Lower lobe of right lung (tissue), 2 donors: Measurements from ENCODE around the gene TMEM123. TPM values are rescaled to one million over a fixed set of nuclear protein-coding genes. Genes with fewer than 3 reads are reported as not detected.

Experiments used
- ATAC-seq, 2 donors: fragments of 200-7000 bp; cut with Tn5 transposase; one replicate each; pipeline ENCODE4 v1.9.1; 2020 to 2022; ENCODE audit warnings: mild to moderate bottlenecking in 2 of 2, moderate library complexity in 2 of 2
- DNase-seq: peaks from one replicate; pipeline ENCODE4 v3.0.0-alpha.2; 2020
- H3K27ac ChIP-seq: fragments of 200-600 bp; one replicate; pipeline ENCODE4 v1.8.0; 2022
- H3K27me3 ChIP-seq: fragments of 200-600 bp; one replicate; pipeline ENCODE4 v1.8.0; 2022; ENCODE audit warnings: low read depth
- H3K36me3 ChIP-seq: fragments of 200-600 bp; one replicate; pipeline ENCODE4 v1.8.0; 2022; ENCODE audit warnings: mild to moderate bottlenecking
- H3K4me1 ChIP-seq: fragments of 200-600 bp; one replicate; pipeline ENCODE4 v1.8.0; 2022
- H3K4me3 ChIP-seq: fragments of 200-600 bp; one replicate; pipeline ENCODE4 v1.8.0; 2022; ENCODE audit warnings: mild to moderate bottlenecking
- H3K9me3 ChIP-seq: fragments of 200-600 bp; one replicate; pipeline ENCODE4 v1.8.0; 2022
- intact Hi-C: fragments of 100-400 bp; cut with DNase I; formaldehyde crosslinking; loops from one replicate; pipeline ENCODE4 v1.11.0; 2022
- total RNA-seq: library from RNA; stranded (reverse); fragmentation: NEBNext Ultra II Directional; extraction: Animal tissue kit (Norgen Biotek cat#: 25700); gene quantifications from one replicate; pipeline ENCODE4 v1.2.1, GENCODE V29; 2021
- TF ChIP-seq, protein P1 (sequence below): fragments of 200-600 bp; IDR thresholded peaks from one replicate; pipeline ENCODE4 v1.8.0; 2022; ENCODE audit warnings: antibody characterized with exemption, mild to moderate bottlenecking
- donor health status: DM: no; HTN: yes; CAD: no; lungs with severe emphysema.

TMEM123 gene
- total RNA-seq, 1 donor from 2014 or later, result 199 TPM

GRCh38 chr11:102471474-102471873 is 18.9 kb upstream of the TMEM123 start:
- Histone ChIP-seq H3K27me3 (no peaks in the 10 kb centered on the region), H3K9me3 (no peaks in the 10 kb centered on the region), H3K4me1 (peaks cover 44% of the 10 kb centered on the region), H3K4me3 (no peak overlapping the region), H3K36me3 (no peaks in the 10 kb centered on the region), H3K27ac (no peak overlapping the region)
- intact Hi-C loops, result no loop called here
- TF ChIP-seq, protein P1, sequence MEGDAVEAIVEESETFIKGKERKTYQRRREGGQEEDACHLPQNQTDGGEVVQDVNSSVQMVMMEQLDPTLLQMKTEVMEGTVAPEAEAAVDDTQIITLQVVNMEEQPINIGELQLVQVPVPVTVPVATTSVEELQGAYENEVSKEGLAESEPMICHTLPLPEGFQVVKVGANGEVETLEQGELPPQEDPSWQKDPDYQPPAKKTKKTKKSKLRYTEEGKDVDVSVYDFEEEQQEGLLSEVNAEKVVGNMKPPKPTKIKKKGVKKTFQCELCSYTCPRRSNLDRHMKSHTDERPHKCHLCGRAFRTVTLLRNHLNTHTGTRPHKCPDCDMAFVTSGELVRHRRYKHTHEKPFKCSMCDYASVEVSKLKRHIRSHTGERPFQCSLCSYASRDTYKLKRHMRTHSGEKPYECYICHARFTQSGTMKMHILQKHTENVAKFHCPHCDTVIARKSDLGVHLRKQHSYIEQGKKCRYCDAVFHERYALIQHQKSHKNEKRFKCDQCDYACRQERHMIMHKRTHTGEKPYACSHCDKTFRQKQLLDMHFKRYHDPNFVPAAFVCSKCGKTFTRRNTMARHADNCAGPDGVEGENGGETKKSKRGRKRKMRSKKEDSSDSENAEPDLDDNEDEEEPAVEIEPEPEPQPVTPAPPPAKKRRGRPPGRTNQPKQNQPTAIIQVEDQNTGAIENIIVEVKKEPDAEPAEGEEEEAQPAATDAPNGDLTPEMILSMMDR, result no peak
- DNase-seq (no peak), ATAC-seq (no peak)

- no peak overlapping the region for H3K4me3 ChIP-seq
- DNase-seq (no peak), ATAC-seq (no peak)
- no peaks in the 10 kb centered on the region for H3K27me3 ChIP-seq
- no peak overlapping the region for H3K27ac ChIP-seq
- TF ChIP-seq, protein P1, result no peak
- no peaks in the 10 kb centered on the region for H3K9me3 ChIP-seq
- intact Hi-C loops, result no loop called here
- peaks cover 44% of the 10 kb centered on the region for H3K4me1 ChIP-seq
- H3K36me3 ChIP-seq, result no peaks in the 10 kb centered on the region
These were observed 17.7 kb upstream of the TMEM123 start for GRCh38 chr11:102470251-102470650.

DNA sequence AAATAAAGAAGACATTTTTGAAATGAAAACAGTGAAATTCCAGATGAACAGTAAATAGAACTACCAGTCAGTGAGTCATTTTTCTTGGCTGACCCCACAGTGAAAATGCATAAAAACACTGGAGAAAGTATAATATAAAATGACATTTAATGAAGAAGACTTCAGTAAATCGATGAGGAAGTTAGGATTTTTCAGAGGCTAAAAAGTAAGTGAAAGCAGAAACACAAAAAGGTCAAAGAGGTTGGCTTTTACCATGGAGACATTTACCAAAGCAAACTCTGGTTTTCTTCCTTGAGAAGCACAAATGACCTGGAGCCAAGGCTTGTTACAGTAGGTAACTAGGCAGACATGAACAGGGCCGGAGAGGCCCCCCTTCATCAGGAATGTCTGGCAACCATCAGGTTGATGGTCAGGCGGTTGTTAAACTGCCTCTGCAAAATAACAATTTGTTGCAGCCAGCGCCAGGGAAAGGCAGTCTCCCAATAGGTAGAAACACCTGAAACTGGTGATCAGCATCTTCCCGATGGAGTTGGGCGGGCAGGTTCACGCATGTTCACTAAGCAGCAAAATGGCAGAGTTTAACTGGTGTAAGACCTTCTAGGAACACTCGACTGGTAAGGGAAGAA is 16.7 kb upstream of the TMEM123 start:
- DNase-seq (no peak), ATAC-seq (no peak)
- H3K4me1 ChIP-seq, result peaks cover 46% of the 10 kb centered on the region
- no peaks in the 10 kb centered on the region for H3K9me3 ChIP-seq
- H3K27me3 ChIP-seq, result no peaks in the 10 kb centered on the region
- intact Hi-C loops, result no loop called here
- no peaks in the 10 kb centered on the region for H3K36me3 ChIP-seq
- H3K27ac ChIP-seq, result no peak overlapping the region
- no peak overlapping the region for H3K4me3 ChIP-seq
- TF ChIP-seq, protein P1, result no peak

DNA sequence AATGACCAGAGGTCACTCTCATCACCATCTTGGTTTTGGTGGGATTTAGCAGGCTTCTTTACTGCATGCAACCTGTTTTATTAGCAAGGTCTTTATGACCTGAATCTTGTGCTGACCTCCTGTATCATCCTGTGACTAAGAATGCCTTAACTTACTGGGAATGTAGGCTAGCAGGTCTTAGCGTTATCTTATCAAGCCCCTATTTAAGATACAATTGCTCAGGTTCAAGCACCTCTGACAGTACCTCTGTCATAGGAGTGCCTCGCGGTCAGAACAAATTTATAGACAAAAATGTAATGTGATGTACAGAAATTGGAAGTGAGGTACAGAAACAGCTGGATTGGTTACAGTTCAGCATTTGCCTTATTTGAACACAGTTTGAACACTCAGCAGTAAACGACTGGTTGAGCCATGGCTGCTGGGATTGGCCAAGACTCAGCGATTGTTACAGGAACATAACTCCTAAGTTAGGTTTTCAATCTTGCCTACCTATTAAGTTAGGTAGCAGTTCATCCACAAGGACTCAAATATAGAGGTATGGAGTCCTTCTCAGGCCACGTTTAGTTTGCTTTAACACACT is 16.1 kb upstream of the TMEM123 start:
- ATAC-seq (no peak), DNase-seq (no peak)
- Histone ChIP-seq H3K27me3 (no peaks in the 10 kb centered on the region), H3K36me3 (no peaks in the 10 kb centered on the region), H3K9me3 (no peaks in the 10 kb centered on the region), H3K27ac (no peak overlapping the region), H3K4me3 (no peak overlapping the region), H3K4me1 (peaks cover 46% of the 10 kb centered on the region)
- intact Hi-C loops, result no loop called here
- TF ChIP-seq, protein P1, result no peak

DNA sequence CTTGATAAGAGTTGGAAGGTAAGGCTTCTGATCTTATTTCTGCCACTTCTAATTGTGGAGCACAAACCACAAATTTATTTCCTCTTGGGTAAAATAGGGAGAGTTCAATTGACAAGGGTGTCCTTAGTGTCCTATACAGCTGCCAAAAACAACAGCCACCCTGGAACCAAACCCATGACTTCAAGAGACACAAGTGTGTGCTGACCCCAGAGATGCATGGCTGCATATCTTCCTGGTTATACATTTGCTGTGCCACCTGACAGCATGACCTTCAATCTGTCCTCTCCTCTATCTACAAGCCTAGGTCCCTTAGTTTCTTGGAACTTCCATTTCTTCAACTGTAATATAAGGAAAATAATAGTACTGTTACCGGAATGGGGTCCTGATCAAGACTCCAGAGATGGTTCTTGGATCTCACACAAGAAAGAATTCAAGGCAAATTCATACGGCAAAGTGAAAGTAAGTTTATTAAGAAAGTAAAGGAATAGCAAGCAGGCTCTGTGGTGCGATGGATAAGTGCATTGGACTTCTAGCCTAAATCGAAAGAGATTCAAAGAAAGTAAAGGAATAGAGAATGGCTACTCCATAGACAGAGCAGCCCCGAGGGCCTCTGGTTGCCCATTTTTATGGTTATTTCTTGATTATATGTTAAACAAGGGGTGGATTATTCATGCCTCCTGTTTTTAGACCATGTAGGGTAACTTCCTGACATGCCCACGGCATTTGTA is 15.5 kb upstream of the TMEM123 start:
- Histone ChIP-seq H3K36me3 (no peaks in the 10 kb centered on the region), H3K4me1 (peaks cover 46% of the 10 kb centered on the region), H3K9me3 (no peaks in the 10 kb centered on the region), H3K27me3 (no peaks in the 10 kb centered on the region), H3K27ac (peak overlapping the region; percentile 42), H3K4me3 (no peak overlapping the region)
- TF ChIP-seq, protein P1, result no peak
- DNase-seq (no peak), ATAC-seq (no peak)
- intact Hi-C loops, result no loop called here
